LNCAP (cell line): ENCODE data around the gene NF2.

ENCODE experiments used
- TF ChIP-seq, protein P1 (sequence below): fragments of 450-650 bp; IDR thresholded peaks from 2 replicates; pipeline ENCODE4 v1.5.1; 2017; ENCODE audit warnings: mild to moderate bottlenecking

The NF2 gene

DNA sequence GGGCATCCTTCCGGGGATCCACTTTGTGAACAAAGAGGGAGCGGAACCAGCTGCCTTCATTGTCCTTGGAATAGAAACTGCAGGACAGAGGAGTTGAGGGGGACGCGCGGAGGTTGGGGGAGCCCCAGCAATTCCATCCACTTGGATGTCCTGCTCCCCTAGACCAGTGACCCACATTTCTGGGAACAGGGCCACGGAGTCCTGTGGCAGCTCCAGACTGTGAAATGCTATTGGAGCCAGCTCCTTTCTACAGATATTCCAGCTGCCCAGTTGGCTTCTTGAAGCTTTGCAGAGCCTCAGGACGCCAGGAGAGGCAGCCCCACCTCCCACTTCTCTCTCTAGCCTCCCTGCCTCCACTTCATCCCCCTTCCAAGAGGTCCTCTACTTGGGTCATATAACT is 33.0 kb upstream of the NF2 start:
- TF ChIP-seq, protein P1, sequence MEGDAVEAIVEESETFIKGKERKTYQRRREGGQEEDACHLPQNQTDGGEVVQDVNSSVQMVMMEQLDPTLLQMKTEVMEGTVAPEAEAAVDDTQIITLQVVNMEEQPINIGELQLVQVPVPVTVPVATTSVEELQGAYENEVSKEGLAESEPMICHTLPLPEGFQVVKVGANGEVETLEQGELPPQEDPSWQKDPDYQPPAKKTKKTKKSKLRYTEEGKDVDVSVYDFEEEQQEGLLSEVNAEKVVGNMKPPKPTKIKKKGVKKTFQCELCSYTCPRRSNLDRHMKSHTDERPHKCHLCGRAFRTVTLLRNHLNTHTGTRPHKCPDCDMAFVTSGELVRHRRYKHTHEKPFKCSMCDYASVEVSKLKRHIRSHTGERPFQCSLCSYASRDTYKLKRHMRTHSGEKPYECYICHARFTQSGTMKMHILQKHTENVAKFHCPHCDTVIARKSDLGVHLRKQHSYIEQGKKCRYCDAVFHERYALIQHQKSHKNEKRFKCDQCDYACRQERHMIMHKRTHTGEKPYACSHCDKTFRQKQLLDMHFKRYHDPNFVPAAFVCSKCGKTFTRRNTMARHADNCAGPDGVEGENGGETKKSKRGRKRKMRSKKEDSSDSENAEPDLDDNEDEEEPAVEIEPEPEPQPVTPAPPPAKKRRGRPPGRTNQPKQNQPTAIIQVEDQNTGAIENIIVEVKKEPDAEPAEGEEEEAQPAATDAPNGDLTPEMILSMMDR: no peak

DNA sequence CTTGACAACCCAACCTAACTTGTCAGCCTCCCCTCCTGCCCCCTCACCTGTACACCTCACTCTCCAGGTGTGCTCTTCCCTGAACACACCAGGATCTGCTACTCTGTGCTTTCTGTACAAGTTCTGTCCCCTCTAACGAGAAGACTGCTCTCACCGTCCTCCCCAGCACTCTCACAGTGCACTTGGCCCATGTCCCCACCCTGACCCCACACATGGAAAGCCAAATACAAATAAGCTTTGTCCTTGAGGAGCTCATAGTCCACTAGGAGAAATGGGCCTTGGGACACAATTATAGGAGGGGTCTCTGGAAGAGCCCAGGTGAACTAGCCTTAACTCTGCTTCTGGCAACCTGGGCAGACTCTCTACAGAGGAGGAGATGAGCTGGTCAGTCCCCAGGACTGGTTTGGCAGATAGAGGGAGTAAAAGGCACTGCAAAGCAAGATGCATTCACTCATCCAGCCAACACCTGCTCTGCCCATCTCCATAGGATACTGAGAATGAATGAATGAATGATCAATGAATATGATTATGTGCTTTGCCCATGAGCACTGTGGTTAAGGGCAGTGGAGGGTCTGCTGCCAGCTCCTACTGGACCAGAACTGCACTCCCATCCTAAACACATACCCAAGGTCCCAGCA is 32.4 kb upstream of the NF2 start:
- TF ChIP-seq, protein P1: no peak

DNA sequence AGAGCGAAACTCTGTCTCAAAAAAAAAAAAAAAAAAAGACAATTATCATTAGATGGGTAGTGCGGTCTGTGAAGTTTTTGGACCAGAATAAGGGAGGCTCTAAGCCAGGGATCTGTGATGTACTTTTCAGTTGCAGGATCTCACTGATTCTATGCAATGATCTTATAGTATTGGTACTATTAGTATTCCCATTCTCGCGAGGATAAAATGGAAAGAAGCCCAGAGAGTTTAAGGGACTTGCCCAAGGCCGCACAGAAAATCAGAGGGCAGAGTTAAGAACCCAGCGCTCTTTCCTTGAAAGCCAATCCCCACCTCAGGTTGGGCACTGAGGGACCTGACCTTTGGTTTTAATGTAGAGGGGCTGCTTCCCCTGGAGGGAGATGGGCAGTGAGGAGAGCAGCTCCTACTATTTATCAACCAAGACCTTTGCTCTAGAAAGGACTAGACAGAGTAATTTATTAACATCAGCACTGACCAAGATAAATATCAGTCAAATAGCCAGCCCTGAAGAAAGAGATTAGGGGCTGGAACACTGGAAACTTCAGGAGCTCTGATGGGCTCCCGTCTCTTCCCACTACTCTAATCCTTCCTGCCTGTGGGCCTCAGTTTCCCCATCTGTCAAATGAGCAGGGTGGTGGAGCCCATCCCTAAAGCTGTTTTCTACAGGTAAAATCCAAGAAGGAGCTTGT is 28.5 kb upstream of the NF2 start:
- TF ChIP-seq, protein P1: no peak

DNA sequence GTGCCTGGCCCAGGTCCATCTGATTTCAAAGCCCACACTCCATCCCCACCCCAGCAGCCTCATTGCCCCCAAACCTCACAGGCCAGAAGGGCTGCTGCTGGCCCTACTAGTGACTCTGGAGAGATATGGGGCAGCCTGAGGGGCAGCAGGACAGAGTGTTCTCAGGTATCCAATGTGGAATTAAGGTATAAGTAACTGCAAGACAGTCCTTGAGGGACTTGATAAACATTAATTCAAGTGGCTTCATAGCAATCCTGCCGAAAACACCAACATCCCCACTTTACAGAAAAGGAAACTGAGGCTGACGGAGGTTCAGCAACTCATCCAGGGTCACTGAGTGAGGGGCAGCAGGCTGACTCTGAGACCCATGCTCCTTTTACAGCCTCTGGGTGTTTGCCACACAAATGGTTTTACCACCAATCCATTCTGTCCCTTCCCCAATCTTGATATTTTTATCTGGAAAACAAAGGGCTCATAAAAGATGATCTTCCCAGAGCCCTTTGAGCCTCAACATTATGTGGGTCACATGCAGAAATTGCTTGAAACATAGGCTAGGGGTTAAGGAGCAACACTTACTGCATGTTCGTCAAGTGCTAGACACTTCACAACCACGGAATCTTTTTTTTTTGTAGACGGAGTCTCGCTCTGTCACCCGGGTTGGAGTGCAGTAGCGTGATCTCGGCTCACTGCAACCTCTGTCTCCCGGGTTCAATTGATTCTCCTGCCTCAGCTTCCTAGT is 24.8 kb upstream of the NF2 start:
- TF ChIP-seq, protein P1: no peak

DNA sequence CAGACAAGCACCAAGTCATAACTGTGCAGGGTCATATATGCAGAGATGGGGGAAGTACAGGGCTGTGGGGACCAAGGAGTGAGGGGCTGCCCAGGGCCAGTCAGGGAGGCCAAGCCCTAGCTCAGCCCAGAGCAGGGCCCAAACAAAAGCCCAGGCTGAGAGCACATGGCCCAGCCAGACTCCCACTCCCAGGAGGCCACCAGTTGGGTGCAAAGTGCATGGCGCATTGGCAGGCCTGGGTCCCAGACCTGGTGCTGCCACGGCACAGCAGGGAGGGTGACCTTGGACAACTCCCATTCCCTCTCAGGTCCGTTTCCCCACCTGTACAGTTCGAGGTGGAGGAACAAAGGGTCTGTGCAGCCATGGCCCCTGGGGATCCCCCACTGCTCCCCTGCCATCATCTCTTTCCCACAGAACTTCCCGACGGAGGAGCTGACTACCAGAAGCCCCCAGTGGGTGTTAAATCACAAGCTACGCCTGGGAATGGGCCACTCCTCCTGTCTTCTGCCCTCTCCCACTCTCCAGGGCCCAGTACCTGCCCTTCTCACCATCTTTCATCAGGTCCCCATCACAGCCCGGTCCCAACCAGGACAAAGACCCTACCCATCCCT is 23.1 kb upstream of the NF2 start:
- TF ChIP-seq, protein P1: no peak

DNA sequence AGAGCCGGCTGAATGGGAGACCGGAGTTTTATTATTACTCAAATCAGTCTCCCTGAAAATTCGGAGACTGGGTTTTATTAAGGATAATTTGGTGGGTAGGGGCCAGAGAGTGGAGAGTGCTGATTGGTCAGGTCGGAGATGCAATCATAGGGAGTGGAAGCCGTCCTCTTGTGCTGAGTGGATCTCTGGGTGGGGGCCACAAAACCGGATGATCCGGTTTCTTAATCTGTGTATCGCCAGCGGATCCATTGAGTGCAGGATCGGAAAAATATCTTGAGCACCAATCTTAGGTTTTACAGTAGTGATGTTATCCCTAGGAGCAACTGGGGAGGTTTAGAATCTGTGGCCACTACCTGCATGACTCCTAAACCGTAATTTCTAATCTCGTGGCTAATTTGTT is 21.6 kb upstream of the NF2 start:
- TF ChIP-seq, protein P1: no peak

DNA sequence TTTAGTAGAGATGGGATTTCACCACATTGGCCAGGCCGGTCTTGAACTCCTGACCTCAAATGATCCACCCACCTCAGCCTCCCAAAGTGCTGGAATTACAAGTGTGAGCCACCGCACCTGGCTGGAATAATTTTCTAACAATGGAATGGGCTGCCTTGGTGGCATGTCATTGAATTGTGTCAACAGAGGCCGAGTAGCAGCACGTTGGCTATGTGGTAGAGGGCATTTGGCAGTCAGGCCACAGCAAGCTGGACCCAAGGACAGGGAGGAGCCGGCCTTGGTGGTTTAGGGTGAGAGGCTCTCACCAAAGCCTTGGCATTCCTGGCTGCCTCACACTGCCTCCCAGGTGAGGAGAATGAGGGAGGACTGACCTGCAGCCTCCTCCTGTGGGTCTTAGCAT is 18.5 kb upstream of the NF2 start:
- TF ChIP-seq, protein P1: no peak
